GM23248 (cell line): ENCODE results near the gene KIF5B.

ENCODE experiments used
- EZH2 ChIP-seq: fragments of 200-600 bp; sonication (generic); IDR thresholded peaks from 2 replicates; pipeline ENCODE4 v1.6.1; 2018; ENCODE audit warnings: antibody characterized with exemption, mild to moderate bottlenecking; ENCODE audit not compliant: insufficient read depth, poor library complexity, severe bottlenecking
- EZH2phosphoT487 ChIP-seq: fragments of 200-600 bp; sonication (generic); IDR thresholded peaks from 2 replicates; pipeline ENCODE4 v1.6.1; 2018; ENCODE audit warnings: antibody characterized with exemption, moderate library complexity, mild to moderate bottlenecking, low read depth; ENCODE audit not compliant: insufficient read depth

- TF ChIP-seq EZH2 = no peak
- TF ChIP-seq EZH2phosphoT487 = no peak
Observed at GRCh38 chr10:32031424-32031823, 24.8 kb downstream of the KIF5B start.
